ACC112 (cell line): Measurements from ENCODE around the gene KLK14.

Experiments used
- H2AFZ ChIP-seq: fragments of 200-600 bp; sonication (generic); one replicate; pipeline ENCODE4 v1.6.0; 2017; ENCODE audit warnings: antibody characterized with exemption, low read length; ENCODE audit not compliant: unreplicated experiment
- H3K27ac ChIP-seq: fragments of 200-600 bp; sonication (generic); 2 replicates; pipeline ENCODE4 v1.5.1; 2014; ENCODE audit warnings: low read depth, mild to moderate bottlenecking, antibody characterized with exemption, low read length, moderate library complexity
- H3K27me3 ChIP-seq: fragments of 200-600 bp; sonication (generic); 2 replicates; pipeline ENCODE4 v1.6.1; 2014; ENCODE audit warnings: mild to moderate bottlenecking, antibody characterized with exemption, low read length, moderate library complexity, mixed read lengths; ENCODE audit not compliant: insufficient read depth
- H3K36me3 ChIP-seq: fragments of 200-600 bp; sonication (generic); 2 replicates; pipeline ENCODE4 v1.6.1; 2016; ENCODE audit warnings: mild to moderate bottlenecking, antibody characterized with exemption, low read length, moderate library complexity, mixed read lengths; ENCODE audit not compliant: insufficient read depth
- H3K4me1 ChIP-seq: fragments of 200-600 bp; sonication (generic); one replicate; pipeline ENCODE4 v1.6.1; 2016; ENCODE audit warnings: low read length, mixed read lengths; ENCODE audit not compliant: insufficient read depth, unreplicated experiment, control insufficient read depth
- H3K4me3 ChIP-seq: fragments of 200-600 bp; sonication (generic); 2 replicates; pipeline ENCODE4 v1.5.1; 2014; ENCODE audit warnings: mild to moderate bottlenecking, low read depth, low read length
- H3K79me2 ChIP-seq: fragments of 200-600 bp; sonication (generic); one replicate; pipeline ENCODE4 v1.6.0; 2016; ENCODE audit warnings: low read length; ENCODE audit not compliant: control insufficient read depth, unreplicated experiment, insufficient read depth

Gene KLK14

GRCh38 chr19:51096473-51097165 lies 13.9 kb upstream of the KLK14 start:
- H3K27me3 ChIP-seq = no peaks in the 10 kb centered on the region
- H3K27ac ChIP-seq = no peak overlapping the region
- no peak overlapping the region for H3K4me3 ChIP-seq
- no peaks in the 10 kb centered on the region for H3K79me2 ChIP-seq
- H3K36me3 ChIP-seq = no peaks in the 10 kb centered on the region
- no peak overlapping the region for H2AFZ ChIP-seq
- H3K4me1 ChIP-seq = no peaks in the 10 kb centered on the region

- H3K27me3 ChIP-seq = no peaks in the 10 kb centered on the region
- no peaks in the 10 kb centered on the region for H3K4me1 ChIP-seq
- no peak overlapping the region for H3K4me3 ChIP-seq
- H2AFZ ChIP-seq = no peak overlapping the region
- no peaks in the 10 kb centered on the region for H3K36me3 ChIP-seq
- no peaks in the 10 kb centered on the region for H3K79me2 ChIP-seq
- no peak overlapping the region for H3K27ac ChIP-seq
Observed at GRCh38 chr19:51094696-51095279, 12.1 kb upstream of the KLK14 start.

- Histone ChIP-seq H2AFZ (no peak overlapping the region), H3K4me1 (no peaks in the 10 kb centered on the region), H3K4me3 (no peak overlapping the region), H3K27ac (no peak overlapping the region), H3K36me3 (no peaks in the 10 kb centered on the region), H3K79me2 (no peaks in the 10 kb centered on the region), H3K27me3 (no peaks in the 10 kb centered on the region)
Observed at GRCh38 chr19:51093510-51094345, 11.0 kb upstream of the KLK14 start.

GRCh38 chr19:51093101-51093500 lies 10.4 kb upstream of the KLK14 start:
- Histone ChIP-seq H3K79me2 (no peaks in the 10 kb centered on the region), H3K27ac (no peak overlapping the region), H3K27me3 (no peaks in the 10 kb centered on the region)

GRCh38 chr19:51091895-51092873 lies 9.5 kb upstream of the KLK14 start:
- Histone ChIP-seq H3K79me2 (no peaks in the 10 kb centered on the region), H3K27me3 (no peaks in the 10 kb centered on the region), H2AFZ (no peak overlapping the region), H3K4me1 (no peaks in the 10 kb centered on the region), H3K27ac (no peak overlapping the region), H3K4me3 (no peak overlapping the region), H3K36me3 (no peaks in the 10 kb centered on the region)

More at GRCh38 chr19:51093101-51093500, 10.4 kb upstream of the KLK14 start:
- Histone ChIP-seq H3K36me3 (no peaks in the 10 kb centered on the region), H3K4me1 (no peaks in the 10 kb centered on the region), H3K4me3 (no peak overlapping the region), H2AFZ (no peak overlapping the region)

GRCh38 chr19:51091126-51091525 lies 8.4 kb upstream of the KLK14 start:
- Histone ChIP-seq H3K4me1 (no peaks in the 10 kb centered on the region), H2AFZ (no peak overlapping the region), H3K79me2 (no peaks in the 10 kb centered on the region), H3K36me3 (no peaks in the 10 kb centered on the region), H3K4me3 (no peak overlapping the region), H3K27me3 (no peaks in the 10 kb centered on the region), H3K27ac (no peak overlapping the region)

- Histone ChIP-seq H3K4me3 (no peak overlapping the region), H3K27ac (no peak overlapping the region), H3K36me3 (no peaks in the 10 kb centered on the region), H3K4me1 (no peaks in the 10 kb centered on the region), H2AFZ (no peak overlapping the region), H3K79me2 (no peaks in the 10 kb centered on the region), H3K27me3 (no peaks in the 10 kb centered on the region)
Observed at GRCh38 chr19:51090471-51090870, 7.8 kb upstream of the KLK14 start.

GRCh38 chr19:51089786-51090185 lies 7.1 kb upstream of the KLK14 start:
- H3K27ac ChIP-seq = no peak overlapping the region

GRCh38 chr19:51086153-51086850 lies 3.6 kb upstream of the KLK14 start:
- Histone ChIP-seq H3K36me3 (no peaks in the 10 kb centered on the region), H3K27ac (no peak overlapping the region), H3K27me3 (0 out of 2 replicates have a peak, but pooled peaks cover 5% of the 10 kb centered on the region), H2AFZ (no peak overlapping the region), H3K4me3 (no peak overlapping the region), H3K79me2 (no peaks in the 10 kb centered on the region), H3K4me1 (no peaks in the 10 kb centered on the region)

More at GRCh38 chr19:51089786-51090185, 7.1 kb upstream of the KLK14 start:
- Histone ChIP-seq H3K27me3 (no peaks in the 10 kb centered on the region), H3K4me1 (no peaks in the 10 kb centered on the region), H3K36me3 (no peaks in the 10 kb centered on the region), H3K79me2 (no peaks in the 10 kb centered on the region), H3K4me3 (no peak overlapping the region), H2AFZ (no peak overlapping the region)
